ENCODE results near the gene EIF6.

Gene EIF6

DNA sequence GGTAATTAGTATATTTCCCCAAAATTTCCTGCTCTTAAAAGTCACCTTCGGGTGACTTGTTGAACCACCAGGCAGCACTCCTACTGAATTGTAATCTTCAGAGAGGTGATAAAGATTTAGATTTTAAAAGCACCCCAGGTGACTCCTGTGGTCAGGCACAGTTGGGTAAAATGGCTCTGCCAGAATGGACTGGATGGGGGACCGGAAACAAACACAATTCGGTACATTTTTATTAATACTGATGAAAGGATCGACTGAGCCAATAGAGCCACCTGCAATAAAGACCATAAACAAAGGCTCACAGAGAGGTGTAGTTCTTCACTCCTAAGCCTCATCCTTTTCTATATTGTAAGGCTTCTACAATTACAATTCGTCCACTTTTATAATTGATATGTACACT lies 27.2 kb upstream of the EIF6 start:
- FAIRE-seq: no peak

DNA sequence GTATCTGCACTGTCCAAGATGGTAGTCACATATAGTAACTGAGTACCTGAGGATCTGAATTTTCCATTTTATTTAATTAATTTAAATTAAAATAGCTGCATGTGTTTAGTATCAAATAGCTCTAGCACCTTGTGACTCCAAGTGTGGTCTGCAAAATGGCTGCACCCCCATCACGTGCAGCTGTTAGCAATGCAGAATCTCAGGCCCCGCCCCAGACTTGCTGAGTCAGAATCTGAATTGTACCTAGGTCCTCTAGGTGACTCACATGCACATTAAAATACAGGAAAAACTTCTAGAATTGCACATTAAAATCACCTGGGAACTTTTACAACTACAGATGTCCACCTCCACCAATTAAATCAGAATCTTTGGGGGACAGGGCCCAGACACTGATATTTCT lies 26.8 kb upstream of the EIF6 start:
- FAIRE-seq: no peak

DNA sequence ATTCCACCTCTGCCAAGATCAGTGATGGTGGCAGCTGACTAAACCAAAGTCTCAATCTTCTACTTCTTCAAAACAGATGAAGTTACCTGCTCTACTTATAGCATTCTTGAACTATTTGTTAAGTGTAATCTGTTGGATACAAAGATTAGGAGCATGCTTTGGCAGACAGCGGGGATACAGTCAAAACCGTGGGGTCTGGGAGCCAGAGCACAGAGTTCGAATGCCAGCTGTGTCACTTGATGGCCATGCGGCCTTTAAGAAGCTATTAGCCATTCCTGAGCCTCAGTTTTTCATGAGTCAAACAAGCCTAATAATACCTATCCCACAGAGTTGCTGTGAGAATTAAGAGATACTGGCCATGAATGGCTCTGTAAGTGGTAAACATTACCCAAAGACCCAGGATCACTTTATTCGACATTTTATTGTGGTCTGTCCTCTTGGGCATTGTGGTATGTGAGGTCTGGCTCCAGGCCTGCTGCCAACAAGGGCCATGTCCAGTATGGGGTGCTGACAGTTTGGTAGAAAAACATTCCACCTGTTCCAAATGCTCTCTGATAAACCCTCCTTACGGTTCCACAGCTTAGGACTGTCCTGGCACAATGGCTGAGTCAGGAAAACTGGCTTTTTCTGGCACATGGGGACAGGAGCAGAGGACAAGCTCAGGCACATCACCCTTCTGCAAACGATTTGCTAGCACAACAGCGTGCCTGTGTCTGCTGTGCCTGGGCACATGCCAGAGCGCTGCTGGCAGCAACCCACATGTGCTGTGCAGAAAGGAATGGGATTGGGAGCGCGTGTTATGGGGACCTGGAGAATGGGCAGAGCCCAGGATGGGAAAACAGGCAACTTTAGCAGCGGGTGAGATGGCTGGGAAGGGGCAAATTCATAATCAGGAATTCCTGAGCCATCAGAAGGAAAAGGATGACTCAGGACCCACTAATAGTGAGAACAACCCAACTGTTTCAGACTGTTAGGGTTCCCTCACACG lies 23.4 kb upstream of the EIF6 start:
- no peak for FAIRE-seq

- no peak for FAIRE-seq
Observed at GRCh38 chr20:35306931-35307517, 22.5 kb upstream of the EIF6 start.

DNA sequence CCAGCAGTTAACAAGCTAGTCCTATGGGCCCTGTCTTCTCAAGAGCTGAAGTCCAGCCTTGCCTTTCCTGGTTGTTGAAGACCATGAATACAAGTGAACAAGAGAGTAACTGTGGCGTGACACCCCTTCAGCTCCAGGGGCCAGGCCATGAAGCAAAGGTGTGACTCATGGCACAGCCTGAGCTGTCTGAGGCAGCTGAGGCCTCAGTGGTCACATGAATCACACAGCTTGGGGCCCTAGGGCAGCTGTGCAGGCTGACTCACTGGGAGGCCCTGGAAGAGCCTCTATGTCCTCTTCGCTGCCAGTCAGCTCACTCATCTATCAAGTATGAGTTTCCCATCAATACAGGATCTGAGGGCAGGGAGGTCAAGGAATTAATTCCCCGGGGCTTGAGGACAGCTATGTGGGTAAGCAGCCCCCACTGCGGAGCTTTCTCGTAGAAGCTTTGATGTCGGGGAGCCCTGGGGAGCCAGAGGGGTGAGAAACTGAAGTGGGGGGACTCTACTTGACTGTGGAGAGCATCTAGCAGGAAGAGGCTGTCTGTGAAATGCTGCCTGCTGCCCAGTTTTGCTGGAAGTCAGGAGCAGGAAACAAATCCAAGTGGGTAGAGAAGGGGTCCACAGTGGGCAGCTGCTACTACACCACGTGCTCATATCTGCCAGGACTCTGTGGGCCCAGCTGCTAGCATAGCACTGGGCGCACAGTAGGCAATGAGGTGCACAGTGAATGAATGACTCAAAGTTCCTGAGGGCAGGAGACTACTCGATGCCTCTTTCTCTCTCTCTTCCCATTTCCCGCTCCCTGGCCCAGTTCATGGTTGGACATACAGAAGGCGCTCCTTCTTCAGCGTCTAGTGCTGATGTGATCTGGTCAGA lies 21.3 kb upstream of the EIF6 start:
- no peak for FAIRE-seq

- no peak for FAIRE-seq
Observed at GRCh38 chr20:35304956-35305355, 20.4 kb upstream of the EIF6 start.

DNA sequence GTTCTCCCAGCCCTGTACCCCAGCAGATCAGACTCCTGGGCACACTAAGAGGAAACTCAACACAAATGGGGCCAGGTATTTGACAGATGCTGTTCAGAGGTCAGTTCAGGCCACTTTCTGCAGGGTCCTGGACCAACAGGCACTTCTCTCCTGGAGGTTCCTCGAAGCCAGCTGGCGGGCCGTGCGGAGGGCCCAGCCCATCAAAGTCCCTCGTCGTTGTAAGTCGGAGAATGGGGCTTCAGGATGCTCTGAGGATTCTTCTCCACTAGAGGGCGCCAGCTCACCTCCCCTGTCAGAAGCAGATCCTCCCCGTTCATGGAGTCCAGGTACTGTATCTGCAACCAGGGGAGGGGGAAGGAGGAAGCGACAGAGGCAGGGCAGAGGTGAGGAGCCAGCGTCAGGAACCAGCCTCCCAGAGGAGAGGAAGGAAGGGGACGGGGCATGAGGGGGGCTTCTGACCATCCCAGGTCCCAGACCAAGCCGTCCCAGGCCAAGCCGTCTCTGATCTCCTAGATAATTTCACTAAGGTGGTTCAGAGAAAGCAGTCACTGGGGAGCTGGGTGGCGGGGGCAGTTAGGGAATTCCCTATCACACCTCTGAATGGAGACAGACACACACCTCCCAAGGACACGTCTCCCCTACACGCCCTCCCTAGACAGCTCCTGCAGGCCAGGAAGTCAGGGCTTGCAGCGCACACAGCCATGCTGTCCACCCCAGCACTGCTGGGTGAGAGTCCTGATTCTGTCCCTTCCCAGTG lies 19.3 kb upstream of the EIF6 start:
- FAIRE-seq: no peak

DNA sequence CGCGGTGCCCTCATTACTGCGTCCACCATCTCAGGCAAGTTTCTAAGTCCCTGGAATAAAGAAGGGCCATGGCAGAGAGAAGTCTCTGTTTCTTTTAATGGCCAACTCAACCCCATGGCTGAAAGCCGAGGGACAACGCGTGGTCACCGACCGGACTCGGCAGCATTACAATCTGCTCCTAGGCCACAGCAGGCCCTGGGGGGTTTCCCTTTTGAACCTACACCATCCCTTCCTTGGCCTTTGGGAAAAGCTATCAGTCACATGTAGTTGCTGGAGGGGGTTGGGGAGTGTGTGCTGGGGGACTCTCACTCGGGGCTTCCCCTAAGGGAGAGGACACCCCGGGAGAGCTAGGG lies 18.8 kb upstream of the EIF6 start:
- FAIRE-seq: no peak

- no peak for FAIRE-seq
Observed at GRCh38 chr20:35302421-35303335, 18.1 kb upstream of the EIF6 start.

DNA sequence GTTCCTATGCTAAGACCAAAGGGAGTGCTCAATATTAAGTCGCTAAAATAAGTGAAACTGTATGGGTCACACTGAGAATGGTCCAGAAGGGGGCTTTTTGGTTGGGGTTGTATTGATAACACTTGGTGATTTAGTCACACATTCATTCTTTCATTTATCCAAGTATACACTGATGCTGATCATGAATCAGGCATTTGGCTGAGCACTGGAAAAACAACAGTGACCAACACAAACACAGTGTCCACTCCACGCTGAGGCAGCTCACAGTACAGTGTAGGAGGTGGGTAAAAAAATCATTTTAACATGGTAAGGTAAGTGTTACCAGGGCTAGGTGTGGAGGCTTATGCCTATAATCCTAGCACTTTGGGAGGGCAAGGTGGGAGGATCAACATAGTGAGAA lies 16.9 kb upstream of the EIF6 start:
- no peak for FAIRE-seq

DNA sequence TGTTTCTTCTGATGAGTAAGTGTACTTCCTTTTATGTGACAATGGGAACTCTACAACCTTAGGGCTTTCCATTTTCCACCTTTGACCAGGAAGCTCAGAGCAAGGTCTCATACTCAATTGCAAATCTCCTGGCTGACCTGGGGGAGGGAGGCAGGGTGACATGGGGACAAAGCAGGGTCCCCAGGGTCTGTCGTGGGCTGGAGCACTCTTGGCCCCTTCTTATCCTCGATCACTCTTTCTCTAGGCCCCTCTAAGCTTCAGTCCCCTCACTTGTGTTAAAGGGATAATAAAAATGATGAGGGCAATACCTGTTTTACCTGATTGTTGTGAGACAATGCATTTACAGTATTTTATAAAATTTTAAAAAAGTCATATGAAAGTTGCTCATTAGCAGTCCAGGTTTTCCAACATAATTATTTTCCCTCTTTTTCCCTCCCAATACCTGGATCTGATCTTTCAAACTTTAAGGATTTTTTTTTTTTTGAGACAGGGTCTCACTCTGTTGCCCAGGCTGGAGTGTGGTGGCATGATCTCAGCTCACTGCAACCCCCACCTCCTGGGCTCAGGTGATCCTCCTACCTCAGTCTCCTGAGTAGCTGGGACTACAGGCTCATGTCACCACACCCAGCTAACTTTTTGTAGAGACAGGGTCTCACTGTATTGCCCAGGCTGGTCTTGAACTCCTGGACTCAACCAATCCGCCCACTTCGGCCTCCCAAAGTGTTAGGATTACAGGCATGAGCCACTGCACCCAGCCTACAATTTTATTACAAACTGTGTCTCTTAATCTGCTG lies 16.1 kb upstream of the EIF6 start:
- FAIRE-seq: no peak

- FAIRE-seq: no peak
Observed at GRCh38 chr20:35299780-35300179, 15.2 kb upstream of the EIF6 start.

- no peak for FAIRE-seq
Observed at GRCh38 chr20:35298264-35298663, 13.7 kb upstream of the EIF6 start.

- no peak for FAIRE-seq
Observed at GRCh38 chr20:35297740-35298139, 13.2 kb upstream of the EIF6 start.

GRCh38 chr20:35297155-35297554 lies 12.6 kb upstream of the EIF6 start:
- FAIRE-seq: no peak

- no peak for FAIRE-seq
Observed at GRCh38 chr20:35296101-35296554, 11.6 kb upstream of the EIF6 start.

DNA sequence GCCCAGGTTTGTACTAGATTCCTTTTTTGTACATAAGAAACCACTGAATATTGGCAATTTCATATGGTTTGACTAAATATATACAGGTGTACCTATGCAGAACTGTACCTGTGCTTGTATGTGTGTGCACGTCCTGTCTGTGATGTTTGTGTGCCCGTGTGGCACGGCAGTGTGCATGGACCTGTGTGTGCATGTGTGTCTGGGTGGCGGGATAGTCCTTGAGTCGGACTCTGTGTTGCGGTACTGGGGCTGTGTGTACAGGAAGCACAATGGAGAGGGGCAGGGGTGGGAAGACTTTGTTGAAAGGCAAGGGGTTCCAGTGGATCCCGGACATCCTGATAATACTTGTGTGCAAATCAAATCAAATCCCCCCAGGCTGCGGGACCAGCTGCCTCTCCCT lies 11.1 kb upstream of the EIF6 start:
- no peak for FAIRE-seq

- no peak for FAIRE-seq
Observed at GRCh38 chr20:35295058-35295457, 10.5 kb upstream of the EIF6 start.

DNA sequence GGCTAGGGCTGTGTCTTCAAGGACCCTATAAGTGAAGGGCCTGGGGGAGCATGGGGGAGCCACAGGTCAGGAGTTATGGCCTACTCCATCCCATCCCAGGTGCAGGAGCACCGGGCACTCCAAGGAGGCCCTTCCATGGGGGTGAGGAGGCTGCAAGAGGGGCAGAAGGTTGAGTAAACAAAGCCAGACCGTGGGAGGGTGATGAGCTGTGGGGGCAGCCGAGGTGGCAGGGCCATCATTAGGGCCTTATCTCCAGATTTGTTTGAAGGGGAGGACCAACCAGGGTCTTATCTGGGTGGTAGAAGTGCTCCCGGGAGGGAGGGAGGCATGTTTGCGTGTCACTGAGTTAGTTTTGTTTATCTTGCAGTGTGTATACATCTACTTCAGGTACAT lies 9.7 kb upstream of the EIF6 start:
- no peak for FAIRE-seq

Data from endometrium (tissue), 2 donors.